GM18499 (cell line): ENCODE data around the gene NEIL1.
"Not testable (repeated sequence)": the region's sequence is repeated elsewhere in the genome, so short reads cannot be mapped to it uniquely, and the experiment has no call there.

Experiments
- ATAC-seq: cut with Tn5 transposase; IDR thresholded peaks from one replicate; pipeline ENCODE4 v1.9.1; 2021; ENCODE audit warnings: moderate number of reproducible peaks; ENCODE audit not compliant: insufficient read depth, unreplicated experiment

The NEIL1 gene, protein sequence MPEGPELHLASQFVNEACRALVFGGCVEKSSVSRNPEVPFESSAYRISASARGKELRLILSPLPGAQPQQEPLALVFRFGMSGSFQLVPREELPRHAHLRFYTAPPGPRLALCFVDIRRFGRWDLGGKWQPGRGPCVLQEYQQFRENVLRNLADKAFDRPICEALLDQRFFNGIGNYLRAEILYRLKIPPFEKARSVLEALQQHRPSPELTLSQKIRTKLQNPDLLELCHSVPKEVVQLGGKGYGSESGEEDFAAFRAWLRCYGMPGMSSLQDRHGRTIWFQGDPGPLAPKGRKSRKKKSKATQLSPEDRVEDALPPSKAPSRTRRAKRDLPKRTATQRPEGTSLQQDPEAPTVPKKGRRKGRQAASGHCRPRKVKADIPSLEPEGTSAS

DNA sequence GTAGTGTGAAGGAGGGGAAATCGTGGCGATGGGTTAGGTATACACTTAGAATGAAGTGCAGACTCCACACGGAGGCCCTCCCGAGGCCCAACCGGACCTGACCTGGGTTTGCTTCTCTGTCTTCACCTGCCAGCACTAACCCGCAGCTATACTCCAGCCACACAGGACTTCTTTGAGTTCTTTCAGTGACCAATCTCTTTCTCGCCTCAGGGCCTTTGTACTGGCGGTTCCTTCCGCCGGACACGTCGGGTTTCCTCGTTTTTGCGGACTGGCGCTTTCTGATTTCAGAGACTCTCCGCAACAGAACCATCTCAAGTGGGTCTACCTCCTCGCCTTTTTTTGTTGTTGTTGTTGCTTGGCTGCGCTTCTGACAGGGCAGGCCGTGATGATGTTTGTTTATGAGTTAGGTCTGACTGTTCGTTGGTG lies at the start of gene NEIL1:
TSS of gene NEIL1 (plus strand) at position 244 of the 426 bp plus-strand sequence. CDS start 1,867 bp downstream, outside the sequence.
- ATAC-seq = no peak

DNA sequence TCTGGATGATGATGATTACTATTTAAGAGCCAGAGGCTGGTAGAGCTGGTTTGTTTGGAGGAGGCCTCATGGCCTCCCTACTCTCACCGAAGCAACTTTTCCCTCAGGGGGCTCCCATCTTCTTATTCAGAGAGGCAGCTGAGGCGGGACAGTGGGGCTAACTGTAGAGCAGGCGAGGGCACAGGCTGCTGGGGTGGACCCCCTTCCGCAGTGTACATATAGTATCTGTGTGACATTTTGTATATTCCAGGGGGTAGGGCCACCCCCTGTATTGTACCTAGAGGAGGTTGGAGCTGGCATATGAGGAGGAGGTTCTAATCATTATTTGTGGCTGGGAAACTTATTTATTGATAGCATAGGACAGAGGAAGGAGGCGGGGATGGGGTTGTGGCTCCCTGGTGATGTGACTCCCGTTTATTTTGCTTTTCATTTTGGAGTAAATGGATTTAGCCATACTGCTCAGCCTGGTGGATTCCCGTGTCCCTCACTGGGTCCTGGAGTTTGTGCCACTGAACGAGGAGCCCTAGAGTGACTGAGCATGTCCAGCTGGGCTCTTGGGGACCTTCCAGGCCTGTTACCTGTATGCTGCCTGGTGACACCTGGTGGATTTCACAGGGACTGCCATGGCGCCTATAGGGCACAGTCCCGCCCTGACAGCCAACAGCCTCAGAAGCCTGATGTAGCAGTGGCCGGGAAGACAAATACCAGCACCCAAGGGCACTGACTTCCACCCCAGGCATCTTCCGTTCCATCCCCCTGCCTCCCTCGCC lies 48.1 kb upstream of the NEIL1 start:
- not testable (repeated sequence) for ATAC-seq

DNA sequence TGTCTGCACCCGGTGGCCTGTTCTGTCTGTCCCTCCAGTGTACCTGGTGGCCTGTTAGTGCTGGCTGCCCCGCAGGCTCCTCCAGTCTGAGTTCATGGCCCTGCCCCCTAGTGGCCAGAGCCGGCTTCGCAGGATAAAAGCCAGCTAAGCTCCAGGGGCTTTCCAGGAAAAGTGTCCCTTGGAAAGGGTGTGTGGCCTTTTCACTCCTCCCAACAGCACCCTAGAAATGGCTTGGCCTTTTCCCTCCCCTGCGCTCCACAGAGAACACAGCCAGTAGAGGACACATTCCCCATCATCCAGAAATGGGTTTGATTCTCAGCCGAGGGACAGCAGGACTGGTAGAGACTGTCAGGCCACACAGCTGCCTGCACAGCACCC lies 47.5 kb upstream of the NEIL1 start:
- not testable (repeated sequence) for ATAC-seq

DNA sequence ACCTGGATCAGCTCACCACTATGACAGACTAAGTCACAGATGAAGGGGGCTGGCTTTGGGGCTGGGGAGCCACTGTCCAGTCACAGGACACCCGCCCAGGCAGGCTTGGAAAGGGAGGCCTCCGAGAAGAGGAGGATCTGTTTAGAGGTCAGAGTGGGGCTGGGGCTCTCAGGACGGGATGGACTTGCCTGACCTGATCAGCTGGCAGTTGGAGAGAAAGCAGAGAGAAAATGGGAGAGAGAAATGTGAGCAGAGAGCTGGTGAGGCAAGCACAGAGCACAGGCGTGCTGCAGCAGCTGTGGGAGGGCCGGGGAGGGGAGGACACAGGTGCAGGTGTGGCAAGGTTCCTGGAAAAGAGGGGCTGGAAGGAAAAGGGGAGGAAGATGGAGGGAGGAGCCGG lies 46.8 kb upstream of the NEIL1 start:
- not testable (repeated sequence) for ATAC-seq

DNA sequence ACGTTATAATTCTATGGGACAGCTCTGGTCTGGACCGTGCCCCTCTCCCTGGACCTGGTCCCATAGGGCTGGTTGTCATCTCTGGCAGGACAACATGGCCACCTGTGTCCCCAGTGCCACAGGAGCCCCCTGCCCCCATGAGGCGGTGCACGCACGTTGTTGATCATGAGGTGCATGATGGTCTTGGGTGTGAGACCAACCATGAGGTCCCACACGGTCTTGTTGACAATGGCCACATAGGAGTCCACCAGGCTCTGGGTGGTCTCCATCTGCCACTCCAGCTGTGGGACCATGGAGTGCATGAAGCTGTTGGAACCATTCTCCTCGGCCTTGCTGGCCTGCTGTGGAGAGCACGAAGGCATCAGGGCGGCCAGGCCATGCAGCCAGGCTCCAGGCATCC lies 44.5 kb upstream of the NEIL1 start:
- no peak for ATAC-seq

DNA sequence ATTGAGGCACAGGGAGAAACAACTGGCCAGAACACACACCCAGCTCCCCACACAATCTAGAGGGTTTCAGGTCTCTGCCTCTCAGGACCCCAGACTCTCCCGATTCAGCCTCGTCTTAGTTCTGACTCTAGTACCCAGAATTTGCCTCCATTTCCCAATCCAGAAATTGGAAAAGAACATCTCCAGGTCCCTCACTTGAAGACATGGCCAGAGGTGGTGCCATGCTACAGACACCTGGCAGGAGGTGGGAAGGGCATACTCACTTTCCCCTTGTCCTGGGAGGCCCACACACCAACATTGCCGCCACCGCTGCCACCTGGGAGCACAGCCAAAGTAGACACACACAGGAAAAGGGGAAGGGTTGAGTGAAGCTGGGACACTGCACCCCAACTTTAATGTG lies 44.1 kb upstream of the NEIL1 start:
- ATAC-seq = not testable (repeated sequence)

DNA sequence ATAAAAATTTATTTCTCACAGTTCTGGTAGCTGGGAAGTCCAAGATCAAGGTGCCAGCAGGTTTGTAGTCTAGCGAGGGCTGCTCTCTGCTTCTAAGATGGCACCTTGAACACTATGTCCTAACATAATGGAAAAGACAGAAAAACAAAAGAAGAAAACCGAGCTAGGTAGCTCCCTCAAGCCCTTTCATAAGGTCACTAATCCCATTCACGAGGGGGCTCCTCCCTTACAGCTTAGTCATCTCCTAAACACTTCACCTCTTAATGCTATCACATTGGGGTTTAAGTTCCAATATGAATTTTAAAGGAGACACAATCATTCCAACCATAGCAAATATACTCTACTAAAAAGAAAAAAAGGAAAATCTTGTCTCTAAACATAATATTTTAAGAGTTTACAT lies 40.7 kb upstream of the NEIL1 start:
- ATAC-seq = no peak

DNA sequence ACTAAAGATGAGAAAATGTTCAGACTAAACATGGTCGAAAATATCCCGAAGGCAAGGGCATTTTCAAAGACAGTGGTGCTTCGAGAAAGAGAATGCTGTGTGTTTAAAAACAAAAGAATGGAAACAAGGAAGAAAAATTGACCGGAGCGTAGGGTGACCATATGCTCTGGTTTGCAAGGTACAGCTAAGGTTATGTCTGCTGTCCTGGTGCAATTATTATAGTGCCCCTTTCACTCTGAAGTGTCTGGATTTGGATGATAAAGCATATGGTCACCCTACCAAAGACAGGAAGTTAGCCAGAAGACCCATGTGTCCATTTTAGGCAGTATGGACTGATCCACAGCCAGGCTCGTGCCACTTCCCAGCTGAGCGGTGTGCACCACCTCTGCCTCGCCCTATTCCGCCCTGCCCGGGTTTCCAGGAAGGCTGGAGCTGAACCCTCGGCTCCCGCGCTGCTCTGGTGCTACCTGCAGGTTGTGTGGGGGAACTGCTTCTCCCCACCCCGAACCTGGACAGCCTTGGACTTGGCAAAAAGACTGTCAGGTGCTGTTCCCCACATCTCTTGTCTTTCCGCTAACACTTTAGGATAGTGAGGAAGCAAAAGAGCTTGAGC lies 39.0 kb upstream of the NEIL1 start:
- no peak for ATAC-seq

DNA sequence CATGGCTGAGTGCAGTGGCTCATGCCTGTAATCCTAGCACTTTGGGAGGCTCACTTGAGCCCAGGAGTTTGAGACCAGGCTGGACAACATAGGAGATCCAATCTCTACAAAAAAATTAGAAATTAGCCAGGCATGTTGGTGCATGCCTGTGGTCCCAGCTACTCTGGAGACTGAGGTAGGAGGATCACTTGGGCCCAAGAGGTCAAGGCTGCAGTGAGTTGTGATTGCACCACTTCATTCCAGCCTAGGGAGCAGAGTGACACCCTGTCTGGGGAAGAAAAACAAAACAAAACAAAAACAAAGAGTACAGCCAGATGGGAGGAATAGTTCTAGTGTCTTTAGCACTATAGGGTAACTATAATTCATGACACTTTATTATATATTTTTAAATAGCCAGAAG lies 37.1 kb upstream of the NEIL1 start:
- no peak for ATAC-seq

DNA sequence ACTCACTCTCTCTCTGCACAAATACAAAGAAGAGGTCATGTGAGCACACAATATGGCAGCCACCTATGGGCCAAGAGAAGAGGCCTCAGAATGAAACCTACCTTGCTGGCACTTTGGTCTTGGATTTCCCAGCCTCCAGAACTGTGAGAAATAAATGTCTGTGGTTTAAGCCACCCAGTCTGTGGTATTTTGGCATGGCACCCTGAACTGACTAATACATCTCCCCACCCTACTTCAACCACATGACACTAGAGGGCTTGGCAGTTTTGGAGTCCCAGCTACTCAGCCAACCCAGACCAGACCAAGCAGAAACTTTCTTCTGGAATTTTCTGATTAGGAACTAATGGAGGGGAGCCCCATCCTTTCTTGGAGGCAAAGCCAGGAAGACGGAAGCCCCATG lies 34.3 kb upstream of the NEIL1 start:
- ATAC-seq = not testable (repeated sequence)

DNA sequence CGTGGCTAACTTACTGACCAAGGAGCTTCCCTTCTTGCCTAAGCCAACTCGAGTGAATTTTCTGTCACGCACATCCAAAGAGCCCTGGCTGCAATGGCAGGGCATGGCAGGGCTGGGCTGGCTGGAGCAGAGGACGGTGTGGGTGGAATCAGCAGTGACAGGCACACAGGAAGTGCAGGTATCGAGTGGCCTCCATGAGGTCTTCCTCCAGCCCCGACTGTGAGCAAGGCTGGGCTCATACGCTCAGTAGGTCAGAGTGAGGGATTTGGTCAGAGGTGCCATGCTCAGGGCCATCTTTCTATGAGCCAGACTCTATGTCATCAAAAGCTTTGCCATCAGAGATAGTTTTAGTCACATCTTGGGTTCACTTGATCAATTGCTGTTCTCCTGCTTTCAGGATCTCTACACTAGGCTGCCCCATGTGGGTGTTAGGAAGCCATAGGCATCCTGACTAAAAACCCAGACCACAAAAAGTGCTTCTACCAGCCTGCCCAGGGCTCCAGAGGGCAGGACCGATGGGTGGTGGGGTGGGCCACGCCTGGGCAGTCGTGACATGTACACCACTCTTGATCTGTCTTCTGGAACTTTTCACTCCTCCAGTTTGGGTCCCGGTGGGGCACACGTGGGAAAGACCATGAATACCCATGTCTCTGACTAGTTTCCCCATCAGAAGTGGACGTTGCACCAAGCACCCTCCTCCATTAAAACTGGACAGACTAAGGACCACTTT lies 33.6 kb upstream of the NEIL1 start:
- ATAC-seq = no peak

DNA sequence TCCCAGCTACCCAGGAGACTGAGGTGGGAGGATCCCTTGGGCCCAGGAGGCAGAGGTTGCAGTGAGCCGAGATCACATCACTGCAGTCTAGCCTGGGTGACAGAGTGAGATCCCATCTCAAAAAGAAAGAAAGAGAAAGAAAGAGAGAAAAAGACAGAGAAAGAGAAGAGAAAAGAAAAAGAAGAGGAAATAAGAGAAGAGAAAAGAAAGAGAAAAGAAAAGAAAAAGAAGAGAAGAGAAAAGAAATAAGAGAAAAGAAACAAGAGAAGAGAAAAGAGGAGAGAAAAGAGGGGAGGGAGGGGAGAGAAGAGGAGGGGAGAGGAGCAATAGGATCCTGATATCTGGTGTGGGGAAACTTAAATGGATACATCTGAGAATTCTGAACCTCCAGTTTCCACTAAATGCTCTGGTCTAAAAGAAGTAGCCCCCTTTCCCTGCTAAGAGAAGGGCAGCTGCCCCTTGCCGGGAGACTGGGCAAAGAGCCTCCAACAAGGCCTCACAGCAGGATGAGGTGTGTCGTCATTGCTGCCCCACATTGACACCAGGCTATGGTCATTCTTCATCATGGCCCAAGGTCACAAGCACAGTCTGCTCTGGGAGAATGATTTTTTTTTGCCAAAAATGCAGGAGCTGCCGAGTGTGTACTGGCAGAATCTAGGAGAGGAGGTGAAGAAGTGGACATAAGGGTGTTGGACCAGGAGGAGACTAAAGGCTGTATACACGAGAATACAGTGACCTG lies 32.1 kb upstream of the NEIL1 start:
- ATAC-seq = no peak

DNA sequence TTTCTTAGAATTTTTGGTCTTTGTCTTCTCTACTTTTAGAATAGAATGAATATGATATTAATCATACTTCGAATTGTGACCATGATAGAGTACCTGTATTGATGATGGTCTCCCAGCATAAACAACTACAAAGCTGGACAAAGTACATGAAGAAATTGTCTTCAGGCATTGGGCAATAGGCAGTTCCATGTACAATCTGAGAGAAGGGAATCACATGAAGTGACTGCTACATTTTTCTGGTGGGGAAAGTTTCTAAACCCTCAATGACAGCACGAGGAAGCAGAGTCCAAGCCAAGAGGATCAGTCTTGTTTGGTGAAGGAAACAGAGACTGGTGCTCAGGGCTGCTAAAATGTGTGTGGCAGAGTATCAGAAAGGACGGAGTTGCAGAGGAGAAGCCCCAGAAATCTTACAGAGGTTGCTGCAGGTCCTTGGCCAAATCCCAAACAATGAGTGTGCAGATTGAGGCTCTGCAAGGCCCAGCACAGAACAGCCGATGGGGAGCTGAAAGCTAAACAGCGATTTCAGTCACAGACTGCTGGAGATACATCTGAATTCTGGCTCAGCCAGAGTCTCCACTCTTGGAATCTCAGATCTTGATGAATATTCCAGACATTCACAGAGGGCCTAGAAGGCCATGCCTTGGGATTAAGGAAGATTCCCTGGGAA lies 27.5 kb upstream of the NEIL1 start:
- ATAC-seq = not testable (repeated sequence)

DNA sequence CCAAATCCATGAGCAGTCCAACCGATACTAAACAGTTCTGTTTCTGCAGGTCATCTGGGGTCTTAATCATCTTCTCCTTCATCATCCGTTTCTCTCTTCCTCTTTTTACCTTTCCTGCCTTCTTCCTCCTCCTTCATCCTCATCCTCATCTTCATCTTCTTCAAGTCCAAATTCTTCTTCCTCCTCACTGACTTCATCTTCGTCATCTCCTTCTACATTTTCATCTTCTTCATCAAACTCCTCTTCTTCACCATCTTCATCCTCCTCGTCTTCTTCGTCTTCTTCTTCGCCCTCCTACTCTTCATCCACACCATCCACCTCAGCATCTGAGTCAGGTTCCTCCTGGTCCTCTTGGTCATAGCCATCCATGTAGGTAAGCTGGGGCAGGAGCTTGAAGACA lies 25.1 kb upstream of the NEIL1 start:
- ATAC-seq = no peak

DNA sequence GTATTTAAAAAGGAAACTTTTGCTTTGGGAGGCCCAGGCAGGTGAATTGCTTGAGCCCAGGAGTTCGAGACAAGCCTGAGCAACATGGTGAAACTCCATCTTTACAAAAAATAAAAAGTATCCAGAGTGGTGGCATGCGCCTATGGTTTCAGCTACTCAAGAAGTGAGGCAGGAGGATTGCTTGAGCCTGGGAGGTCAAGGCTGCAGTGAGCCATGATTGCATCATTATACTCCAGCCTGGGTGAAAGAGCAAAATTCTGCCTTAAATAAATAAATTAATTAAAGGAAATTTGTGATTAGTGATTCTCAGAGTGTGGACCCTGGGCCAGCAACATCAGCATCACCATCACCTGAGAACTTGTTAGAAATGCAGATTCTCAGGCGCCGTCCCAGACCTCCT lies 20.9 kb upstream of the NEIL1 start:
- no peak for ATAC-seq

DNA sequence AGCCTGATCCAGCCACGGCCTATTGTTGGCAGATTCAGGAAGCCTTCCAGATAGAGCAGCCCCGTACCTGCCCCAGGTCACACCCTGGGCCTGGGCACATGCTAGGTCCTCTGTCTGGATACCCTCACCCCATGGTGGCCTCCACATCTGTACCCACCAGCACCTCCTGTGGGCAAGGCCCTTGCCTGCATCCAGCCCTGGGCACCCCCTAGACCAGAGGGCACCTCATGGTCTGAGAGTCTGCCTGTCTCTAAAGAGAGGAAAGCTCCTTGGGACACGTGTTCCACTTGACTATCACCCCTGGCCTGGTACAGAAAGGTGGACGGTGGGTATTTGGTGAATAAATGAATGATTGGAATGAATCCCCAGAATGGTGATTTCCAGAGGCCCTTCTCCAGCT lies 19.8 kb upstream of the NEIL1 start:
- ATAC-seq = no peak

DNA sequence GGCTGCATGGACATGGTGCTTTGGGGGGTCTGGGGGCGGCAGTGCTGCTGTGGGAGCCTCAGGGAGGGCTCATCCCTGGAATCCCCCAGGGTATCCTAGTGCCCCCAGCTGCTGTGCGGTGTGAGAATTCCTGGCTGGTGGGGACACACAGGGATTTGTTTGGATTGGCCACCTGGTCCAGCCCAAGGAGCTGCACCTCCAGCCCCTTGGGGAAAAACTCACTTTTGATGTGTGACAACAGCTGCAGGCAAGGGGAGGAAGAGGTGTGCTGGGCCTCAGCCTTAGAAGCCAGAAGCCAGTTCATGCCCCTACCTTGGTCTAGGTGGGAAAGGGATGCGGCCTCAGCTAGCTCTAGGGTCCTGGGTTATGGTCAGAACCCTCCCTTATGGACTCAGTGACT lies 19.3 kb upstream of the NEIL1 start:
- no peak for ATAC-seq

DNA sequence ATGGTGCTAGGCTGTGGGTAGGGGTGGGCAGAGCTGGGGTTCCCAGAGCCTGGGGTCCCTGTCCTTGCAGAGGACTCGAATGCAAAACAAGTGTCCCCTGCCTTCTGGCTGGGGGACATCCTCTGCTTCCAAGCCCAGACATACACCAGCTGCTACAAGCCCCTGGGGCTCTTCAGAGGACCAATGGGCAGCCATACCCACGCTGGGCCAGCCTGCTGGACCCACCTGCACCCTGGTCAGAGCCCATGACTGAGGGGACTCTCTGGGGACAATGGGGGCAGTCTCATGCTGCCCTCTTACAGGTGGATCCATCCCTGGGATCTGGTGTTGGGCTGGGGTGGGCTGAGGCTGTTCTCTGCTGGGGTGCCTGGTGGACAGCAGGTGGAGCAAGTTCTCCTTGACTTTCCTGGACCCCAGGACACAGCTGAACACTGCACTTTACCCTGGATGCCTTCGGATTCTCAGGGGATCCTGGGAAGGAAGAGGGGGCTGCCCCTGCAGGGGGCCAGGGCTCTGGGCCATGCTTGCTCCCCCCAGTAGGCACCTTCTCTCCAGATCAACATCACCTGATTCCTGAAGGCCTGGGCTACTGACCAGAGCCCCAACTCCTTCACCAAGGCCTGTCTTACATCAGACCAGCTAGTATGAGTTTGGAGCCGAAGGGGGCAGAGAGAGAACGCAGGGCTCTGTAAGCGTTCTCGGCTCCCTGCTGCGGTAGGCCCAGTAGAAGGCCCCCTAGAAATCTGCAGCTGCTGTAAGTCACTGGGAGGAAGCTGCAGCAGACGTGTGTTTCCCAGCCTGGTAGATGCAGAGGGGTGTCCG lies 18.1 kb upstream of the NEIL1 start:
- no peak for ATAC-seq

DNA sequence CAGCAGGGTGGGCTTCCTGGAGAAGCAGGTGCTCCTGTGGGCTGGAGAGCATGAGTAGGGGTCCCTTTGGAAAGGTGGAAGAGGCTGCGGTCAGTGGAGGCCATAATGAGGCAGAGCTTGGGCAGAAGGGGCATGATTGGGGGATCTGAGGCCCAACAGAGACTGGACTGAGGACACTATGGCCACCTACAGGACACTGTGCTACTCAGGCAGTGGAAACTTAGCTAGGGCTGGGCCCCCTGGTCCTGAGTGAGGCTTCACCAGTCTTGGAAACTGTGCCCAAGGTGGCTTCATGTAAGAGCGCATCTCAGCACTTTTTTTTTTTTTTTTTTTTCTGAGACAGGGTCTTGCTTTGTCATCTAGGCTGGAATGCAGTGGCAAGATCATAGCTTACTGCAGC lies 17.3 kb upstream of the NEIL1 start:
- ATAC-seq = no peak
